ENCODE measurements around the gene DBNDD1.

DBNDD1 gene

DNA sequence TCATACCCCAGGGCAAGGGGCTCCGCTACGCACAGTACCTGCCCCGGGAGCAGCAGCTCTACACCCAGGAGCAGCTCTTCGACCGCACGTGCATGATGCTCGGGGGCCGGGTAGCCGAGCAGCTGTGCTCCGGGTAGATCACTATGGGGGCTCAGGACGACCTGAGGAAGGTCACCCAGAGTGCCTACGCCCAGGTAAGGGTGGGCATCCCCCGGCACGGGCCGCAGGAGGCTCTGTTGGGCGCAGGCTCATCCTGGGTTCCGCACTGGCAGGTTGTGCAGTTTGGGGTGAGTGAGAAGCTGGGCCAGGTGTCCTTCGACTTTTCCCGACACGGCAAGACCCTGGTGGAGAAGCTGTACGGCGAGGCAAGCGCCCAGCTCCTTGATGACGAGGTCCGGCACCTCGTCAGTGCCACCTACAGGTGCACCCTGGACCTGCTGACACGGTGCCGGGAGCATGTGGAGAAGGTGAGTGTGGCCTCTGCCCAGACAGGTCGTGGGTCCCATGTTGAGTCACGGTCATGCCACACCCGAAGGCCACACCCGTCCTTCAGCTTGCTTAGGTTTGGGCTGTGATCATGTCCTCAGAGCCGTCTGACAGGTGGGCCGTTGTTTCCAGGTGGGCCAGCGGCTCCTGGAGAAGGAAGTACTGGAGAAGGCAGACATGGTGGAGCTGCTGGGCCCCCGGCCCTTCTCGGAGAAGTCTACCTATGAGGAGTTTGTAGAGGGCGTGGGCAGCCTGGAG is 19.3 kb downstream of the DBNDD1 start:
- TF ChIP-seq POLR2AphosphoS5 (IDR thresholded peaks at IDR 0.05; ENCODE audit: low read depth, low read length) (no peak), FOXP2 (optimal IDR thresholded peaks at IDR 0.05; ENCODE audit: borderline replicate concordance, extremely low read depth, extremely low read length, insufficient read depth) (no peak), SIN3A (IDR thresholded peaks at IDR 0.05; ENCODE audit: borderline replicate concordance, insufficient read depth, low read length) (no peak), TAF1 (IDR thresholded peaks at IDR 0.05; ENCODE audit: borderline replicate concordance, insufficient read depth, low read length) (no peak)
- TF ChIP-seq, protein P1, sequence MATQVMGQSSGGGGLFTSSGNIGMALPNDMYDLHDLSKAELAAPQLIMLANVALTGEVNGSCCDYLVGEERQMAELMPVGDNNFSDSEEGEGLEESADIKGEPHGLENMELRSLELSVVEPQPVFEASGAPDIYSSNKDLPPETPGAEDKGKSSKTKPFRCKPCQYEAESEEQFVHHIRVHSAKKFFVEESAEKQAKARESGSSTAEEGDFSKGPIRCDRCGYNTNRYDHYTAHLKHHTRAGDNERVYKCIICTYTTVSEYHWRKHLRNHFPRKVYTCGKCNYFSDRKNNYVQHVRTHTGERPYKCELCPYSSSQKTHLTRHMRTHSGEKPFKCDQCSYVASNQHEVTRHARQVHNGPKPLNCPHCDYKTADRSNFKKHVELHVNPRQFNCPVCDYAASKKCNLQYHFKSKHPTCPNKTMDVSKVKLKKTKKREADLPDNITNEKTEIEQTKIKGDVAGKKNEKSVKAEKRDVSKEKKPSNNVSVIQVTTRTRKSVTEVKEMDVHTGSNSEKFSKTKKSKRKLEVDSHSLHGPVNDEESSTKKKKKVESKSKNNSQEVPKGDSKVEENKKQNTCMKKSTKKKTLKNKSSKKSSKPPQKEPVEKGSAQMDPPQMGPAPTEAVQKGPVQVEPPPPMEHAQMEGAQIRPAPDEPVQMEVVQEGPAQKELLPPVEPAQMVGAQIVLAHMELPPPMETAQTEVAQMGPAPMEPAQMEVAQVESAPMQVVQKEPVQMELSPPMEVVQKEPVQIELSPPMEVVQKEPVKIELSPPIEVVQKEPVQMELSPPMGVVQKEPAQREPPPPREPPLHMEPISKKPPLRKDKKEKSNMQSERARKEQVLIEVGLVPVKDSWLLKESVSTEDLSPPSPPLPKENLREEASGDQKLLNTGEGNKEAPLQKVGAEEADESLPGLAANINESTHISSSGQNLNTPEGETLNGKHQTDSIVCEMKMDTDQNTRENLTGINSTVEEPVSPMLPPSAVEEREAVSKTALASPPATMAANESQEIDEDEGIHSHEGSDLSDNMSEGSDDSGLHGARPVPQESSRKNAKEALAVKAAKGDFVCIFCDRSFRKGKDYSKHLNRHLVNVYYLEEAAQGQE (IDR thresholded peaks at IDR 0.05; ENCODE audit: insufficient read depth in 1 of 2, low read depth in 2 of 2, low read length in 2 of 2), result no peak

DNA sequence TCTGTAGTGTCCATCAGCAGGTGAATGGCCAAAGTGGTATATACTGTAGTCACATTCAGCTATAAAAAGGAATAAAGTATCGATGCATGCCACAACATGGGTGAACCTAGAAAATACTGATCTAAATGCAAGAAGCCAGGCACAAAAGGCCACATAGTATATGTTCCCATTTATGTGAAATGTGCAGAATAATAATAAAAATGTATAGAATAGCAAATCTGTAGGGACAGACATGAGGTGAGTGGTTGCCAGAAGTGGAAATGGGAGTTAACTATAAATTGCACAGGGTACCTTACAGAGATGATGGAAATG is 23.1 kb downstream of the DBNDD1 start:
- TF ChIP-seq SIN3A (IDR thresholded peaks at IDR 0.05; ENCODE audit: borderline replicate concordance, insufficient read depth, low read length) (no peak), FOXP2 (optimal IDR thresholded peaks at IDR 0.05; ENCODE audit: borderline replicate concordance, extremely low read depth, extremely low read length, insufficient read depth) (no peak), TAF1 (IDR thresholded peaks at IDR 0.05; ENCODE audit: borderline replicate concordance, insufficient read depth, low read length) (no peak), POLR2AphosphoS5 (IDR thresholded peaks at IDR 0.05; ENCODE audit: low read depth, low read length) (no peak)
- TF ChIP-seq, protein P1 (IDR thresholded peaks at IDR 0.05; ENCODE audit: insufficient read depth in 1 of 2, low read depth in 2 of 2, low read length in 2 of 2), result no peak

DNA sequence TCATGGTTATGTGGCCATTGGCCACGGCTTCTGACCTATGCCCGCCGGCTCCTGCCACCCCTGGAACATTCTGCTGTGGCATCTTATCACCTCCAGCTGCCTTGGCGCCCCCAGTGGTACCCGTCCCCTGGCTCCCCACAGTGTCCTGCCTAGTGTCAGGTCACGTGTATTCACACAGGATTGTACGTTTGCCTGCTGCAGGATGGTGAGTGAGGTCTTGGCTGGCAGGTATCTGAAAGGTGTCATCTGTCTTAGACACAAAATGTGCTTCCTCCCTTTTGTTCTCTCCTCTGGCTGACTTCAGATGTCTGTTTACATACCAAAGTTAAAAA is 24.9 kb downstream of the DBNDD1 start:
- TF ChIP-seq TAF1 (IDR thresholded peaks at IDR 0.05; ENCODE audit: borderline replicate concordance, insufficient read depth, low read length) (no peak), FOXP2 (optimal IDR thresholded peaks at IDR 0.05; ENCODE audit: borderline replicate concordance, extremely low read depth, extremely low read length, insufficient read depth) (no peak), POLR2AphosphoS5 (IDR thresholded peaks at IDR 0.05; ENCODE audit: low read depth, low read length) (no peak), SIN3A (IDR thresholded peaks at IDR 0.05; ENCODE audit: borderline replicate concordance, insufficient read depth, low read length) (no peak)
- TF ChIP-seq, protein P1 (IDR thresholded peaks at IDR 0.05; ENCODE audit: insufficient read depth in 1 of 2, low read depth in 2 of 2, low read length in 2 of 2), result no peak

DNA sequence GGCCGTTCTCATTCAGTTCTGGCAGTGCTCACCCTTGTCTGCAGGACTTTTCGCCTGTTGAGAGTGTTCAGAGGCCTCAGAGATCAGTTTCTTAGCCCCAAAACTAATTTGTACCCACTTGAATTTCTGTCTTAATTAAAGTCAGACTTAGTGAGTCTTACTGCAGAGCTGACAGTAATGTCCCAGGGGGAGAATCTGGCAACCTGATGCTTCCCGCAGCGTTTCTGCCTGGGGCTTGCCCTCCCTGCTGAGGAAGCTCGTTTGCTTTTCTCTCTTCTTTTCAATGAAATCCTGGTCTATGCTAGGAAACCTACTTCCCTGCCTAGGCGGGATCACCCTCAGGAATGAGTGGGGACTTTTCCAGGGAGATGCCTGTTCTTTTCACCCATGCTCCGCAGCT is 25.3 kb downstream of the DBNDD1 start:
- TF ChIP-seq SIN3A (IDR thresholded peaks at IDR 0.05; ENCODE audit: borderline replicate concordance, insufficient read depth, low read length) (no peak), POLR2AphosphoS5 (IDR thresholded peaks at IDR 0.05; ENCODE audit: low read depth, low read length) (no peak), FOXP2 (optimal IDR thresholded peaks at IDR 0.05; ENCODE audit: borderline replicate concordance, extremely low read depth, extremely low read length, insufficient read depth) (no peak), TAF1 (IDR thresholded peaks at IDR 0.05; ENCODE audit: borderline replicate concordance, insufficient read depth, low read length) (no peak)
- TF ChIP-seq, protein P1 (IDR thresholded peaks at IDR 0.05; ENCODE audit: insufficient read depth in 1 of 2, low read depth in 2 of 2, low read length in 2 of 2), result no peak

All from PFSK-1 (cell line).